Measurements from ENCODE around the gene THYN1. TPM values are rescaled to one million over a fixed set of nuclear protein-coding genes. Genes with fewer than 3 reads are reported as not detected.

Gene THYN1
- polyA plus RNA-seq, 1 experiment: 80.8 TPM

DNA sequence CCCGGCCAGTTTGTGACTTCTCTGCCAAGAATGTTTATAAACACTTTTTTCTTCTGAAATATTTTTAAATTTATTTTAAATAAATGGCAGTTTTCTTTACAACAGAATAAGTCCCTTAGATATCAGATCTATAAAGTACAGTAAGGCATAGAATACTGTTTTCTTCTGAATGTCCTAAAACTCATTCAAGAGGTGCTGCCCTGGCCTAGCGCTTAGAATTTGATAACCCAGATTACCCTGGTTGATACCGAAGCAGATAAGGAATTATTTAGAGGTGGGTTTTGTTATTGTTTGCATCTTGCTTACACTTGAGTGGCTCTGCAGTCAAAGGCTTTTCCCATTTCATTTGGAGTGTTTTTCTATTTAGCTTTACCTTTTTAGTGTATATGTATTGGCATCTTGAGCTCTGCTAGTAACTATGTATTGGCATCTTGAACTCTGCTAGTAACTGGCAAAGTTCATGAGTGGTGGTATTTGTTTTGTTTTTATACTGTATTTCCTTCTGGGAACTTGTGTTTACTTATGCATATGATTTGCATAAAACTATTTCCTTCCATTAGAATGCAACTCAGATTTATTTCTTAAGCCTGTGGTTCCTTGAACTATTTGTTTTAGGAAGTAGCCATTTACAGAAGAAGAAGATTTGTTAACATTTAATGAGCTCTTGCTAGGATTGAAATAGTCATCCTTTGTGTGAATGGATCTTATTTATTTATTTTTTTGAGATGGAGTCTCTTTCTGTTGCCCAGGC is 1.5 kb upstream of the THYN1 start:
- peak overlapping the region; percentile 88 for H3K4me3 ChIP-seq (ENCODE audit: low read depth, low read length)
- H3K27me3 ChIP-seq (ENCODE audit: control insufficient read depth, insufficient read depth, low read length): no peaks in the 10 kb centered on the region
- ChIA-PET POLR2A (interaction anchor here (0.7 to 2.4 kb wide), 2 partner anchors 31 to 93 kb away, joined by 3 to 14 read pairs; partner anchors contain the start of genes NCAPD3 and VPS26B), CTCF (interaction anchor here (0.8 to 1.7 kb wide), 3 partner anchors 7 to 204 kb away, joined by 3 to 9 read pairs (median 5); partner anchors contain the start of genes NCAPD3 and VPS26B)
- DNase-seq (ENCODE audit: low read depth, low spot score): no peak
- TF ChIP-seq, protein P1, sequence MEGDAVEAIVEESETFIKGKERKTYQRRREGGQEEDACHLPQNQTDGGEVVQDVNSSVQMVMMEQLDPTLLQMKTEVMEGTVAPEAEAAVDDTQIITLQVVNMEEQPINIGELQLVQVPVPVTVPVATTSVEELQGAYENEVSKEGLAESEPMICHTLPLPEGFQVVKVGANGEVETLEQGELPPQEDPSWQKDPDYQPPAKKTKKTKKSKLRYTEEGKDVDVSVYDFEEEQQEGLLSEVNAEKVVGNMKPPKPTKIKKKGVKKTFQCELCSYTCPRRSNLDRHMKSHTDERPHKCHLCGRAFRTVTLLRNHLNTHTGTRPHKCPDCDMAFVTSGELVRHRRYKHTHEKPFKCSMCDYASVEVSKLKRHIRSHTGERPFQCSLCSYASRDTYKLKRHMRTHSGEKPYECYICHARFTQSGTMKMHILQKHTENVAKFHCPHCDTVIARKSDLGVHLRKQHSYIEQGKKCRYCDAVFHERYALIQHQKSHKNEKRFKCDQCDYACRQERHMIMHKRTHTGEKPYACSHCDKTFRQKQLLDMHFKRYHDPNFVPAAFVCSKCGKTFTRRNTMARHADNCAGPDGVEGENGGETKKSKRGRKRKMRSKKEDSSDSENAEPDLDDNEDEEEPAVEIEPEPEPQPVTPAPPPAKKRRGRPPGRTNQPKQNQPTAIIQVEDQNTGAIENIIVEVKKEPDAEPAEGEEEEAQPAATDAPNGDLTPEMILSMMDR (IDR thresholded peaks at IDR 0.05; ENCODE audit: low read depth, low read length): no peak
- H3K27ac ChIP-seq (ENCODE audit: low read depth, low read length): no peak overlapping the region
- H3K9me3 ChIP-seq (ENCODE audit: control insufficient read depth, insufficient read depth, low read length): no peaks in the 10 kb centered on the region

DNA sequence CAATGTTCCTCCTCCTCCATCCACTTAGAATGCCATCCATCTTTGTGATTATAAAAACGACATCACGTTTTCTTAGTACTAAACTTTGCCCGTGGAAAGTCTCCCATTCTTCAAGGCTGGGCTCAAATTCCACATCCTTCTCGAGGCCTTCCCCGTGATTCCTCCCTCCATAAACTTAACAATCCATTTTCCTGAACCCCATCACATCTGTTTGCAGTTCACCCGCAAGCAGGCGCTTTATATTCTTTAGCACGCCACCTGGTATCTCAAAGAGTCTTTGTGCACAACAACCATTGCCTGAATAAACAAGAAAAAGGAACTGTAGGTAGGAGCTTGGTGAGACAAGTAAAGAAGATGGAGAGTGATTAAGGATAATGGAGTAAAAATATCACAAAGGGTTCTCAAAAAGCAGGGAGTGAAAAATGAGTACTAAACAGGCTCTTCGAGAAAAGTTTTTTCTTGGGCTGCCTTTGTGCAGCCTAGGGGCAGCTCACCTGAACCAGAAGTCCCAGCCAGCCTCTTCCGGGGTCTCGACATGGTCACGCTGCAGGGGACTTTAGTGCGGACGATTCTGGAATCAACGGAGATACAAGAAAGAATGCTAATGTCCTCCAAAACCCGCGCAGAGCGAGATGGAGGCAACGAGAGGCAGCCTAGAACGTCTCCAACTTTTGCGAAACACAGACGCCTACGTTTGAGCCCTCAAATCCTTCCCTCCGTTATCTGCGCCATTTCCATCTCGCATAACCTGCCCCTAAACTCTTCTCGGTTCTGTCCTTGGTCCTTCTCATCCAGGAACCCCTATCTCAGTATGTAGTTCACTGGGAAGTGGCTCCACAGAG is 585 bp downstream of the THYN1 start:
- DNase-seq (ENCODE audit: low read depth, low spot score): no peak
- H3K27ac ChIP-seq (ENCODE audit: low read depth, low read length): peak overlapping the region; percentile 57
- ChIA-PET POLR2A (interaction anchor here (1.3 to 2.4 kb wide), 2 partner anchors 10 to 28 kb away, joined by 4 to 14 read pairs; partner anchors contain the start of genes NCAPD3 and VPS26B), CTCF (interaction anchor here (0.7 to 1.0 kb wide), 3 partner anchors 10 to 202 kb away, joined by 3 read pairs; no protein-coding TSS in a partner anchor)
- no peaks in the 10 kb centered on the region for H3K9me3 ChIP-seq (ENCODE audit: control insufficient read depth, insufficient read depth, low read length)
- peak overlapping the region; percentile 88 for H3K4me3 ChIP-seq (ENCODE audit: low read depth, low read length)
- no peaks in the 10 kb centered on the region for H3K27me3 ChIP-seq (ENCODE audit: control insufficient read depth, insufficient read depth, low read length)
- TF ChIP-seq, protein P1 (IDR thresholded peaks at IDR 0.05; ENCODE audit: low read depth, low read length): no peak

DNA sequence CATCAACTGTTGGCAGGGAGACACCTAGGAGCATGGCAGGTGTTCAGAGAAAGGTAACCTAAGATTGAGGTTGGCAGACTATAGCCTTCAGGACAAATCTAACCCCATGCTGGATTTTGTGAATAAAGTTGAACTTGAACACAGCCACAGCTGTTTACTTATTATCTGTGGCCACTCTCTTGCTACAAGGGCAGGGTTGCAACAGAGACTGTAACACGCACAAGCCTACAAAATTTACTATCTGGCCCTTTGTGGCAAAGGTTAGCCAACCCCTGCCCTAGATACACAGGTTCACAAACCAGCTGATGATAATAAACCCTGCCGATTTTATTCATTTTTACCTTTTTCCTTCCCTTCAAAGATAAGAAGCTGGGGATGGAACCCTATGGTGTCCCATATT is 2.5 kb downstream of the THYN1 start:
- H3K9me3 ChIP-seq (ENCODE audit: control insufficient read depth, insufficient read depth, low read length): no peaks in the 10 kb centered on the region
- no peak for DNase-seq (ENCODE audit: low read depth, low spot score)
- TF ChIP-seq, protein P1 (IDR thresholded peaks at IDR 0.05; ENCODE audit: low read depth, low read length): no peak
- no peaks in the 10 kb centered on the region for H3K27me3 ChIP-seq (ENCODE audit: control insufficient read depth, insufficient read depth, low read length)
- H3K4me3 ChIP-seq (ENCODE audit: low read depth, low read length): no peak overlapping the region
- H3K27ac ChIP-seq (ENCODE audit: low read depth, low read length): no peak overlapping the region
- ChIA-PET CTCF (interaction anchor here (1.2 to 1.3 kb wide), 2 partner anchors 11 kb away, joined by 4 to 5 read pairs; no protein-coding TSS in a partner anchor), POLR2A (no interaction called here)

DNA sequence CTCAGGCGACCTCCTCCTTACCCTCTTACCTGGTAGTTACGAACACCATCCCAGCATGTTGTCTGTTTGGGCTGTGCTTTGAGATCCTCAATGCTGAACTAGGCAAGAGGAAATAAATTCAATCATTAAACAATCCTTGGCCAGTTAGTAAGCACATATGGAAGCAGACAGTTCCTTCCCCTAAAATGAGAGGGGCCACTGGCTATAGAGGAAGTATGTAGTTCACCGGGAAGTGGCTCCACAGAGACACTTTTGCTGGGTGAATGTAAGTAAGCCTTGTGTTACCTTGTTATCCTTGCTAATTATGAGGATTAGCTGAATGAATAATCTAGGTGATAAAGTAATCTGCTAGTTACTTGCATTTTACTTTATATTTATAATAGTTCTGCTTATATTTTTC is 2.9 kb downstream of the THYN1 start:
- TF ChIP-seq, protein P1 (IDR thresholded peaks at IDR 0.05; ENCODE audit: low read depth, low read length): no peak
- H3K4me3 ChIP-seq (ENCODE audit: low read depth, low read length): no peak overlapping the region
- DNase-seq (ENCODE audit: low read depth, low spot score): no peak
- H3K27ac ChIP-seq (ENCODE audit: low read depth, low read length): no peak overlapping the region
- ChIA-PET CTCF (interaction anchor here (1.3 kb wide), 1 partner anchor 11 kb away, joined by 5 read pairs; no protein-coding TSS in a partner anchor), POLR2A (no interaction called here)
- H3K9me3 ChIP-seq (ENCODE audit: control insufficient read depth, insufficient read depth, low read length): no peaks in the 10 kb centered on the region
- H3K27me3 ChIP-seq (ENCODE audit: control insufficient read depth, insufficient read depth, low read length): no peaks in the 10 kb centered on the region

Data from AG04450 (cell line).